Stimulated activated CD4-positive, alpha-beta T cell treated with anti-CD3 and anti-CD28 coated beads, Interleukin-15, amount 100 ng/mL, for 1 hour (primary cell): ENCODE measurements around the gene KIAA2012.
"Not testable (repeated sequence)": the region's sequence is repeated elsewhere in the genome, so short reads cannot be mapped to it uniquely, and the experiment has no call there.

Experiments used
- DNase-seq, 2 donors: peaks; one replicate each; pipeline ENCODE4 v3.0.0-alpha.2; 2020; ENCODE audit warnings: low read depth in 1 of 2, low spot score in 1 of 2

The KIAA2012 gene

DNA sequence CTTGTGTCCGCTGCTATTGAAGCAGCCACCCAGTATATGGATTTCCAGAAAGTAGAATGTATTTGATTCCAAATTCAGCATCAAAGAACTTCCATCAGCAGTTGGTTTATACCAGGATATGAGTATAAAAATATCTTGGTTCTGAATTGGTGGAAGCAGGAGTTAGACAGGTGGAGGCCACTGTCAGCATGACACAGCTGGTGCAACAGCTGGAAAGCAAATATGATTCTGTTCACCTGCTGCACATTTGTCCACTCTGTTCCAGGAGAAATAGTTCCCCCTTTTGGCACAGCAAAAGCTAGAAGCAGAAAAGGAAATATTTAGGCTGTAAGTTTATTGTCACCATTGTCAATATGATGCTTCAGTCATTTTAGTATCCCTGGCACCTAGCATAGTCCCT lies 41.2 kb downstream of the KIAA2012 start:
- no peak for DNase-seq

GRCh38 chr2:202114795-202115194 lies 41.7 kb downstream of the KIAA2012 start:
- no peak for DNase-seq

DNA sequence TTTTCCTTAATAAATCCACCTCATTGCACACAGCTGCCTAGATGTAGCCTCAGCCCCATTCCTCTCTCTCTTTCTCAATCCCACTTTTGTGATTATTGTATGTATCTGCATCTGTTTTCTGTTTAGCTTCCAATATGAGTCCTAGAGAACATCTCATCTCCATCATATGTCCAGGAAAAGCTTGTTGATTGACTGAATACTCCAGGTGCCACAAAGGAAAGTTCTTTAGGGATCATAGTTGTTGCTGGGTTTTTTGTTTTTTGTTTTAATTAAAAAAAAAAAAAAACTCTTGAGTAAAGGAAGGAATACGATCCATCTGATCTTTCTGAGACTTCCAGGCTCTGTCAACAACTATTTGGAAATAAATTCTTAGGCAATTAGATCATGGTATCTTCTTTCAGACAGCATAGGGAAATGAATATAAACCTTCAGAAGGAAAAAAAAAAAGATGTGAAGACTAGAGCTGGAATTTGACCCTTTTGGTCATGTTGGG lies 42.5 kb downstream of the KIAA2012 start:
- no peak for DNase-seq

GRCh38 chr2:202116691-202117090 lies 43.6 kb downstream of the KIAA2012 start:
- DNase-seq: no peak

DNA sequence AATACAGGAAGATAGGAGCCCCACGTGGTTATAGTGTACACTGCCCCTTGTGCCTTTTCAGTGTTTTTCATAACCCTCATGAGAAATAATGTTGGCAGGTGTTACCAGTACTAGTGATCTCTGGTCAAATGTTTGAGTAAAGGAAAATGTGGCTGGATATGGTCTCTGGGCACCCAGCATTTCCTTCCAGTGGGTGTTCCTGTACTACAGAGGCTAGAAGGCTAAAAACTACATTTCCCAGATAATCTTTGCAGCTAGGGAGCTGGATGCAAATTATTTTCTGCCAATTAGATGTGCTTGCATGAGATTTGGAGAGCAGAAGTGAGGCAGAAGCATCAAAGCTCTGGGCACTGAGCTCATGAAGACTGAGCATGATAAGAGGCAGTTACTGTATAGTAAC lies 45.1 kb downstream of the KIAA2012 start:
- DNase-seq: no peak

DNA sequence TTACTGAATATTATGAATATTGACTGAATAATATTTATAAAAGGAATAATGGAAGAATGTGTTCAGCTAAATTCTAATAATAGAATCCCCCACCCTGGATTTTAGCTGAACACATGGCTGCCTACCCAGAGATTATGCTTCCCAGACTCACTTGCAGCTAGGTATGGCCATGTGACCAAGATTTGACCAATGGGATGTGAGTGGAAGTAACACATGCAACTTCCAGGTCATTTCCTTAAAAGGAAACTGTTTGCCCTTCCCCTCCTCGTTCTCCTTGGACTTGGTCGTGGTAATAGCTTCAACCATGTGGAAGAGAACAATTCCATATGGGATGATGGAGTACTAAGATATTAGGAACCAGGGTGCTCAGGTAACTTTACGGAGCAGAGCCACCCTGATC lies 47.8 kb downstream of the KIAA2012 start:
- DNase-seq: no peak

- no peak for DNase-seq
Measured at GRCh38 chr2:202121532-202122162, 48.6 kb downstream of the KIAA2012 start.

- DNase-seq: no peak
Measured at GRCh38 chr2:202122163-202122540, 49.1 kb downstream of the KIAA2012 start.

DNA sequence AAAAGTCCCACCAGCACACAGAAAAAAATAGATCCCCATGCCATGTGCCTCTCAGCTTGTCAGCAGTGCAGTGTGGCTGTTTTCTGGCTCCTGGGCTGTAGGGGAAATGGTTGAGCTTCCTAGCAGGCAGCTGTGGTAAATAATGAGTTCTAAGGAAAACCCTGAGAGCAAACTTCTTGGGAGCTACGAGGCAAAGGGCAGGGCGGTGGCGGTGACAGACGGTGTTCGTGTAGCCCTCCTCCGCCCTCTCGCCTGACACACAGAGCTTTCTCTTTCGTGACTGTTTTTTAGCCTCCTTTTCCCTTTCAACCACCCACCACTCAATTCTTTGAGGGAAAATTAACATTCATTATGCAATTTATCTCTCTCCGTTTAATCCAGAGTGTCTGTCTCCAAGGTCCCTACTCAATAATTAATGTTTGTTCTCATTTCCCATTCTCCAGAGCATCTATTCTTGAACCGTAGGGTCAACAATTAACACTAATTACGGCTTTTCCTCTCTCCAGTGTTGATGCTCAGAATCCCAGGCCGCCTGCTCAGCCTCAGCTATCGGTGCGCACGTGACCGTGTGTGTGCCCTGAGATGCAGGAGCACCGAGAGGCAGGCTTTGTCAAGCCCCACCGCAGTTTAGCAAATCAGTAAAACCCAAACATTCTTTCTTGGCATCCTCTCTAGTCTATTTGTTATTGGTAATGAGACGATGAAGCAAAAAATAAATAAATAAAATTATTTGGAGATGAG lies 50.1 kb downstream of the KIAA2012 start:
- no peak for DNase-seq

- DNase-seq: no peak
Measured at GRCh38 chr2:202124286-202124685, 51.2 kb downstream of the KIAA2012 start.

GRCh38 chr2:202127687-202128331 lies 54.8 kb downstream of the KIAA2012 start:
- no peak for DNase-seq

DNA sequence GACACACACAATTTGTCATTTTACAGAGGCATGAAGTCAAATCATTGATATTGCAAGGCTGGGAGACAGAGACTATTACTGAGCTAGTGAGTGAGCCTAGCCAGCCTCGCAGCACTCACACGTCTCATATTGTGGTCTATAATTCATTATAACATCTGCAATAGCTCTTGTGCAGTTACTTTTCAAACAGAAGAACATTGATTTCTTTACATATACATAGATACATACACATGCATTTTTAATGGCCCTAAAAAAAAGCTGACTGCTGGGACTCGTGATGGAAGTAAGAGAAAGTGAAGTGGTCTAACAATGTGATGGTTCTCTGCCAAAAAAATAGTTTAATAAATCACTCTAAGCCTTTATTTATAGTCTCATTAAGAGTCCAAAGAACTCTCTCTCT lies 56.8 kb downstream of the KIAA2012 start:
- DNase-seq: no peak

- DNase-seq: no peak
Measured at GRCh38 chr2:202133200-202133908, 60.3 kb downstream of the KIAA2012 start.

GRCh38 chr2:202133909-202134265 lies 60.8 kb downstream of the KIAA2012 start:
- DNase-seq: no peak

DNA sequence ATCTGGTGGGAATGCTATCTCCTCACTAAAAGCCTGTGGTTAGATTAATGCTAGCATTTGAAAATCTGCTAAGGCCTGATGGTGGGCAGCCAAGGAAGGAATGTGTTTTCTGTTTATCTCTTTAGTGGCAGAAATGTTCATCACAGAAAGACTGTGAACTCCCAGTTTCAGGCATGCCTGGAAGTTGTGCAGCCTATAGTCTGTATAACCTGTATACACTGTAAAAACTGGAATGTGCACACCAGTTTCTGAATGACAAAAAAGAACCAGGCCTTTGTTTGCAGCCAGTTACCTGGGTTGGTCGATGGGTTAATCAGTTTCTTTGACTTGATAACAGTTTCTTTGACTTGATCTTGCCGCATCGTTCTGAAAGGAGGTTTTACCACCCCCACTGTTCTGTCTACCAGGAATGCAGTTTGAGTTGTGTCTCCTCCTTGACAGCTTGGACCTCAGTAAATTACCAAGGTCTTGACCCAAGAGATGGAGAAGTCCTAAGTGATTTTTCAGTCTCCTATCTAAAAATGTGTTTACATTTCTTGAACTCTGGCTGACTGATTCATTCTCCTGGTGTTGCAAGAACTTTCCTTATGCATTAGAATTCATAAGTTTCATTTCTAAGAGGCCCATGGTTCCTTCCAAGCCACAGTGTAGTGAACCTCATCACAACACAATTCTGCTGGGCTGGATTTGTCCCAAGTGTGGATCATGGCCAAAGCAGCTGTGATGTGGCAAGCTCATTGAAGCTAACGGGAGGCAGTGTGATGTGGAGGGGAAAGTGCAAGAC lies 62.2 kb downstream of the KIAA2012 start:
- no peak for DNase-seq

- DNase-seq: not testable (repeated sequence)
Measured at GRCh38 chr2:202136039-202136438, 63.0 kb downstream of the KIAA2012 start.

DNA sequence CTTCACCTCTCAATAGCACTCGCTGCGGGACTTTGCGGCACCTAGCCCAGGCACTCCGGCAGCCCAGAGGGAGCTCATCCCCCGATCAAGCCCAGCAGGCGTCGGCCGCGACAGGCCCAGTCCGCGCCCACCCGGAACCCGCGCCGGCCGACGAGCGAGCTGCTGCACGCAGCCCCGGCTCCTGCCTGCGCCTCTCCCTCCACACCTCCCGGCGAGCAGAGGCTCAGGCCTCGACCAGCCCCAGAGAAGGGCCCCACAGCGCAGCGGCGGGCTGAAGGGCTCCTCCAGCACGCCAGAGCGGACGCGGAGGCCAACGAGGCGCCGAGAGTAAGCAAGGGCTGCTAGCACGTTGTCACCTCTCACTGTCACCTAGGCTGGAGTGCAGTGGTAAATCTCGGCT lies 63.5 kb downstream of the KIAA2012 start:
- no peak for DNase-seq

DNA sequence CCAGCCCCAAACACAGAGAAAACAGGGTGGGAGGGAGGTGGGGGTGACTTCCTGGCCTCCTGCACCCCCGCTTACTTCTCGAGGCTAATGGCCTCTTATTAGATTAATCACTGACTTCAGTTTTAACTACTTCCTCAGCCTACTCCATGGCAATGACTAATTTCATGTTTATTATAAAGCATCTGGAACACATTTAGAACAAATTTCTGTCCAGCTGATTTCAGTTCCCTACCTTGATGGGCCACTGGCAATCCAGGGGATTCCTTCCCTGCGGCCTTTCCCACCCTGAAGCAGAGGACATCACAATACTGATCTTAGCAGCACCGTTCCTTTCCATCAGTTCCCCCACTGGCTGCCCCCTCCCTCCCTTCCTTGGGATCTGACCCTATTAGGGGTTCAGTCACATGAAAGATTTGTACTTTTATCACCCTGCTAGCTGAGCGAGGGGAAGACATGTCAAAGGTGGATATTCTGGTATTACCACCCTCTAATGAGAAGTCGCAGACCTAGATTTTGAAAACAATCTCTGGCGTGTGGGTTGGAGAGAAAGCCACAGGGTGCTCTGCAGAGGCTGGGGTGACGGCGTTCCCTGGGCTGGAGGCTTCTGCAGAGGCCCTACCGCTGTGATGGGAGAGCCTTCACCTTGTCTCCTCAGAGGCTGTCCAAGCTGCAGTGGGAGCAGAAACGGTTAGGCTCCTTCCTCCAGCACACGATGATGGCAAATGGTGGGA lies 67.6 kb downstream of the KIAA2012 start:
- DNase-seq: no peak

- no peak for DNase-seq
Measured at GRCh38 chr2:202141329-202141947, 68.4 kb downstream of the KIAA2012 start.

- no peak for DNase-seq
Measured at GRCh38 chr2:202142540-202142939, 69.5 kb downstream of the KIAA2012 start.
